Endometrial microvascular endothelial cells (primary cell): ENCODE measurements around the gene PSMC3IP. TPM values are rescaled to one million over a fixed set of nuclear protein-coding genes. Genes with fewer than 3 reads are reported as not detected.

Experiments
- in situ Hi-C: cut with HindIII; loops from 2 replicates; pipeline ENCODE4 v1.10.0; 2017; ENCODE audit warnings: low sequenced_read_pairs, low pct_unique_long_range_greater_than_20kb; ENCODE audit errors: inconsistent ontology term
- total RNA-seq: library from RNA; depleted of rRNA; stranded (reverse); fragments of >200 nt; gene quantifications from one replicate; pipeline ENCODE4 v1.2.3, GENCODE V29; 2015; ENCODE audit errors: inconsistent ontology term

Gene PSMC3IP
- total RNA-seq, 1 donor from 2014 or later, result 8.5 TPM

- in situ Hi-C loops, result no loop called here
Measured at GRCh38 chr17:42591411-42591810, 13.9 kb upstream of the PSMC3IP start.

DNA sequence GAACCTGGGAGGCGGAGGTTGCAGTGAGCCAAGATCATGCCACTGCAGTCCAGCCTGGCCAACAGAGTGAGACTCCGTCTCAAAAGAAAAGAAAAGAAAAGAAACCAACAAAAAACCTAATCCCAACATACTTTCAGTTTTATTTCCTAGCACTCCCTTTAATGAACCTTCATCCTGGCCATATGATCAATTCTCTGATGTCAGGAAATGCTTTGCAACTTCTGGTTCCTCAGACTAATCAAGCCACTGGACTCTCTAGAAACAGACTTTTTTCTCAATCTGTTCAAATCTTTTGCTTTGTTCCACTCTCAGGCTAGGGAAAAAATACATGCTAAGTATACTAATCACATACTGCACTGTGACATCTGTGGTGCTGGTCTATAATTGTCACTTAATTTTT is 13.4 kb upstream of the PSMC3IP start:
- in situ Hi-C loops, result no loop called here

- in situ Hi-C loops, result no loop called here
Measured at GRCh38 chr17:42586514-42587230, 9.1 kb upstream of the PSMC3IP start.

DNA sequence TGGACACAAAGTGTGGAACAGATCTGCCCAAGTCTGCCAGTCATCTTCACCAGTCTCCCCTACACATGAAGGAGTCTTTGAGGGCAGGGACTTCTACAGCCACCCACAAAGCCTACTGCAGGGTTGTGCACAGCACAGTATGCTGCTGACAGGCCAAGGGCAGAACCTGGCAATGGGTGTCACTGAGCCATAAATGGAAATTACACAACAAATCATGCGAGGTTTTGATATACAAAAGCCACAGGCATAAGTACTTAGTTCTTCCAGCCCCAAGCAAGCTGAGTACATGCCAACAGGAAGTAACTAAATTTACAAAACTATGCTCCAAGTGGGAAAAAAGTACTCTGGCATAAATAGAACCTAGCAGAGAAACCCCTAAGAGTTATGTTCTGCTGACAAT is 7.8 kb upstream of the PSMC3IP start:
- in situ Hi-C loops, result no loop called here

GRCh38 chr17:42584880-42585279 is 7.4 kb upstream of the PSMC3IP start:
- in situ Hi-C loops, result no loop called here

GRCh38 chr17:42581744-42582270 is 4.3 kb upstream of the PSMC3IP start:
- in situ Hi-C loops, result no loop called here

DNA sequence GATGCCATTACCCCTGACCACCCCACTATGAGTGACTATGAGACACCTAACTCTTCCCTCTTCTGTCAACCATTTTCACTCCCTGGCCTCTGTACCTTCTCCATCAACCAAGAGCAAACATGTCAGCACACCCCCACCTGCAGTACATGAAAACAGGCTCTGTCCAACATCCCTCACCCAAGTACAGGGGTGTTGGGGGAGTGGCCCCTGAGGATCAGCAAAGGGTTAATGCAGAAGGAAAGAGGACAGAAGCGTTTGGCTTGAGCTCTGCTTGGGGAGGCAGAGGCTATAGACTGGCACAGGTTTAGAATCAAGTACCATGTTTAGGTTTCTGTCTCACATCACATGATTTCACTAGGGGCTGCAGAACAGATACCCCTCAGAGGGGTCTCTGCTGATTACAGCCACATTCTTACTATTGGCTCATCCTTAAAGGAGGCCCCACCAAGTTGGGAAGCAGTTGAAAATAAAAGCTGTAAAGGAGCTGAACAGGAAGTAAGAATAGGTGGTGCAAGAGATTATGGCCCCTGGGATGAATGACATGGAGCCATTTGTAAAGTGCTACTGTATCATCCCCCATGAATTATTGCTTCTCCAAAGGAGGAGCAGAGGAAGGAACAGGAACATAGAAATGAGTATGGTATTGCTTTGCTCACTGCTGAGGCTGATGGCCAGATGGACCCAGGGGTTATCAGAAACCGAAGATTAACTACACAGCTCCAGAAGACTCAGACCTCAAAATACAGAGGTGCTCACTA is 2.4 kb upstream of the PSMC3IP start:
- in situ Hi-C loops, result no loop called here

GRCh38 chr17:42578282-42578869 is 847 bp upstream of the PSMC3IP start:
- in situ Hi-C loops, result no loop called here

DNA sequence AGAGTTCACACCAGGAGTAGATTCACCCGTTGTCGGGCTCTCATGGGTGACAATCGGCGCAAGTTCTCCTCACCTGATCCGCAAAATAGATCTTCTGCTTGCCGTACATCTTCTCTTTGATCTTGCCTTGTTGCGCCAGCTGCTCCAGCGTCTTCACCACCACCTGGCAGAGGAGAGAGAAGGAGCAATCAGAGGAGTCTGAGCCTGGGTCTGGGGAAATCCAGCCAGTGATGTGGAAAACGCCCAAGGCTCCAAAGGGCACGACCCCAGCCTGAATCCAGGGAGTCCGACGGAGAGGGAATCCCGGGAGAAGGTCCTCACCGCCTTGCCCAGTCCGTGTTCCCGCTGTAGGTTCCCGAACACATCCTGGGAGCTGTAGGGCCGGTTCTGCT is 393 bp downstream of the PSMC3IP start:
- in situ Hi-C loops, result no loop called here

DNA sequence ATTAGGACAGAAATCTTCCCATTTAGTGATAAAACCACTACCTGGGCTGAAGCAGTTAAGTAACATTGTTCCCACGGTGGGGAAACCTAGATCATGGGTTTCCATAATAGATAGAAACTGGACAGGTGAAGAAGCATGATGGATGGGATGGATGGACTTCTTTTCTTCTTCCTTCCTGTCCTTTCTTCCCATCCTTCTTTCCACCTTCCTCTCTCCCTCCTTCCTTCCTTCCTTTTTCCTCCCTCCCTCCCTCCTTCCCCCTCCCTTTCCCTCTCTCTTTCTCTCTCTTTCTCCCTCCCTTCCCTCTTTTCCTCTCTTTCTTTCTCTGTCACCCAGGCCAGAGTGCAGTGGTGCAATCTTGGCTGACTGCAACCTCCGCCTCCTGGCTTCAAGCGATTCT is 3.1 kb downstream of the PSMC3IP start:
- in situ Hi-C loops, result no loop called here

DNA sequence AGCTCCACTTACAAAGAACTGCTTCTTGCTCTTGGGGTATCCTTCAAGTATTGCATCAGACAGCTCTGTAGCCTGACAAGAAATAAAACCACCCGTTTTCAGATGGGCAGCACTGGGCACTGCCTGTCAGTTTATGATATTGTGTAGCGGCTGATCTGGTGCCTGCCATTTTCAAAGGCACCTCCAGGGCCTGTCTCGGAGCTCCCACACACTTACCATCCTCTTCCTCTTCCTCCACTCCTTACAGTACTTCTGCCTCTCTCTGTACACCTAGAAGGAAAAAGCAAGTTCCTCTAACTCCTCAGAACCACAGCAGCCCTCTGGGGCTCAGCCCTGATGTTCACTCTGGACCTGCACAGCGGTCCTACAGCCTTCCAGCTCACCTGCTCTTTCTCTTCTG is 4.4 kb downstream of the PSMC3IP start:
- in situ Hi-C loops, result no loop called here

- in situ Hi-C loops, result no loop called here
Measured at GRCh38 chr17:42571435-42572225, 5.9 kb downstream of the PSMC3IP start.

DNA sequence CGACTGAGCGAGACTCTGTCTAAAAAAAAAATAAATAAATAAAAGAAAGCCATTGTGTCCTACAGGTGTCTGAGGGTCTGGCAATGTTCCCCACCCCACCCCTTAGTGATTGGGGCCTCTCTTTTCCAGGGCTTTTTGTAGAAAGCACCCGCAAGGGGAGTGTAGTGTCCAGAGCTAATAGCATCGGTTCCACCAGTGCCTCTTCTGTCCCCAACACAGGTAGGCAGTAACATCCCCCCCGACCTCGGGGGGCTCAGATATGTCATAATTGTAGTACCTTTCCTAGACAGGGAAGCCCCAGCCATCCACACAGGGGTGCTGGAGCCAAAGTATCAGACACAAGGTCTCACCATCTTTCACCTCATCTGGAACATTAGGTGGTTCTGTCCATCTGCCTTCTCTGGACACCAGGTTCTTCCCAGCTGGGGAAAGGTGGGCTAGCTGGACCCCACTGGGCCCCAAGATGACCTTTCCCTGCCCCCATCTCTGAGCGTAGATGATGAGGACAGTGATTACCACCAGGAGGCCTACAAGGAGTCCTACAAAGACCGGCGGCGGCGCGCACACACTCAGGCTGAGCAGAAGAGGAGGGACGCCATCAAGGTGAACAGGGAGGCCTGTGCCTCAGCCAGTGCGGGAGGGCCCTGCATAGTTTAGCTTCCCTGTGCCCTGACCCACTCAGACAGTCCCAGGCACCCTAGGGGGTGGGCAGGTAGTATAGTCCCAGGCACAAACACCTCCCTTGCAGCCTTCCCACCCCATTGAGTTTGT is 9.0 kb downstream of the PSMC3IP start:
- in situ Hi-C loops, result no loop called here

- in situ Hi-C loops, result no loop called here
Measured at GRCh38 chr17:42566883-42567573, 10.5 kb downstream of the PSMC3IP start, which contains the start of gene MLX. TSS of gene MLX (plus strand) at chr17:42567100. CDS start at chr17:42567125, 25 bp downstream.

- in situ Hi-C loops, result no loop called here
Measured at GRCh38 chr17:42566215-42566882, 11.2 kb downstream of the PSMC3IP start.

- in situ Hi-C loops, result no loop called here
Measured at GRCh38 chr17:42565523-42566214, 11.9 kb downstream of the PSMC3IP start.
